ENCODE data around the gene TBC1D5. TPM values are rescaled to one million over a fixed set of nuclear protein-coding genes. Genes with fewer than 3 reads are reported as not detected.
"Not testable (repeated sequence)": the region's sequence is repeated elsewhere in the genome, so short reads cannot be mapped to it uniquely, and the experiment has no call there.

Gene TBC1D5
- total and polyA plus RNA-seq, 2 of the 8 experiments (the other 6 are each of a cell fraction or from before 2014, with no cell fraction given), result 11.0 to 22.9 TPM

- H3K4me2 ChIP-seq (ENCODE audit: insufficient read depth in 1 of 2, low read depth in 2 of 2, low read length in 2 of 2); H4K20me1 ChIP-seq (replicated peaks in 1 of 2; ENCODE audit: control insufficient read depth in 1 of 2, insufficient read depth in 2 of 2, low read length in 2 of 2); H4K5ac ChIP-seq (ENCODE audit: insufficient read length, low read depth, low read length); H3K4me1 ChIP-seq (replicated peaks in 1 of 4; ENCODE audit: control insufficient read depth in 3 of 4, insufficient read depth in 4 of 4, low read length in 3 of 4); H2BK5ac ChIP-seq (ENCODE audit: low read depth, low read length); H3K9ac ChIP-seq (replicated peaks in 1 of 4; ENCODE audit: extremely low read depth in 1 of 4, low read depth in 3 of 4, low read length in 3 of 4); H3K18ac ChIP-seq (ENCODE audit: extremely low read depth, low read length); H2BK12ac ChIP-seq (ENCODE audit: low read depth, low read length); H3K23ac ChIP-seq (ENCODE audit: insufficient read length); H3K36me3 ChIP-seq (ENCODE audit: control insufficient read depth in 2 of 4, insufficient read depth in 4 of 4, low read length in 3 of 4); H3K9me3 ChIP-seq (ENCODE audit: insufficient read depth in 2 of 2, low read depth in 1 of 2, low read length in 1 of 2); H3K4me3 ChIP-seq (ENCODE audit: extremely low read depth in 1 of 4, insufficient read depth in 2 of 4, low read depth in 3 of 4, low read length in 4 of 4); H2AK5ac ChIP-seq (ENCODE audit: low read depth, low read length); POLR2A ChIA-PET (ENCODE audit: partially characterized antibody); DNase-seq (ENCODE audit: low read depth in 1 of 2, low spot score in 2 of 2); H3K14ac ChIP-seq (ENCODE audit: insufficient read length); H3K79me2 ChIP-seq (ENCODE audit: control insufficient read depth in 1 of 2, insufficient read depth in 2 of 2, low read length in 2 of 2); FAIRE-seq; H3K27ac ChIP-seq (ENCODE audit: low read depth, low read length); H4K8ac ChIP-seq (ENCODE audit: extremely low read depth, insufficient read depth, low read length); H3K79me1 ChIP-seq (ENCODE audit: low read depth, low read length); H2BK120ac ChIP-seq (replicated peaks; ENCODE audit: low read depth, low read length); H3K27me3 ChIP-seq (replicated peaks in 1 of 4; ENCODE audit: control insufficient read depth in 3 of 4, extremely low read depth in 1 of 4, insufficient read depth in 3 of 4, low read length in 3 of 4); H3K56ac ChIP-seq (replicated peaks; ENCODE audit: insufficient read length, low read depth, low read length); H2BK20ac ChIP-seq (ENCODE audit: low read length); H3K4ac ChIP-seq (replicated peaks; ENCODE audit: insufficient read length, low read depth, low read length); H4K91ac ChIP-seq (replicated peaks; ENCODE audit: insufficient read length, low read length); H3K23me2 ChIP-seq (ENCODE audit: low read depth, low read length); H2BK15ac ChIP-seq (ENCODE audit: low read length): not testable (repeated sequence)
- CTCF ChIA-PET (ENCODE audit: partially characterized antibody), result interaction anchor here (1.0 to 2.9 kb wide), 2 partner anchors 23 to 62 kb away, joined by 3 to 9 read pairs; no protein-coding TSS in a partner anchor
- H2AFZ ChIP-seq (ENCODE audit: low read length), result 0 out of 2 replicates have a peak overlapping the region, but pooled peaks have one; percentile 53
- TF ChIP-seq RAD21 (IDR thresholded peaks at IDR 0.05 in 1 of 2, conservative IDR thresholded peaks at IDR 0.05 in 1 of 2; ENCODE audit: low read depth in 2 of 2, low read length in 2 of 2), result peak; percentile 5 to 9; a peak in 1 of 4 replicates
- WGBS, 2 experiments (ENCODE audit: extremely low coverage in 1 of 2, insufficient coverage in 1 of 2, insufficient read length in 1 of 2, insufficient replicate concordance in 2 of 2, low coverage in 1 of 2, low lambda C conversion rate in 2 of 2, missing lambda C conversion rate in 1 of 2), result 84% methylated on average over 7 of the region's 7 CpGs; no CpG with 5 or more reads in 1 of the 2 experiments
These were observed 37.1 kb upstream of the TBC1D5 start for GRCh38 chr3:17779304-17780250.
